Fibroblast of the aortic adventitia (primary cell): ENCODE results near the gene DISC1. TPM values are rescaled to one million over a fixed set of nuclear protein-coding genes. Genes with fewer than 3 reads are reported as not detected.

ENCODE experiments used
- DNase-seq: peaks from one replicate; pipeline ENCODE4 v3.0.0-alpha.2; 2010; ENCODE audit warnings: low read depth
- H3K4me3 ChIP-seq: 2 replicates; pipeline ENCODE4 v1.5.1; 2011; ENCODE audit warnings: low read depth, mild to moderate bottlenecking, control low read depth, low read length, moderate library complexity
- total RNA-seq: library from RNA; depleted of rRNA; stranded (reverse); fragments of >200 nt; gene quantifications from 2 replicates; pipeline ENCODE4 v1.2.3, GENCODE V29; 2012; ENCODE audit warnings: low replicate concordance
- TF ChIP-seq, protein P1 (sequence below): IDR thresholded peaks from 2 replicates; pipeline ENCODE4 v1.5.1; 2011; ENCODE audit warnings: mild to moderate bottlenecking, low read length, control low read depth, inconsistent platforms; ENCODE audit not compliant: insufficient read depth

Gene DISC1
- total RNA-seq, 1 donor = 4.7 TPM

DNA sequence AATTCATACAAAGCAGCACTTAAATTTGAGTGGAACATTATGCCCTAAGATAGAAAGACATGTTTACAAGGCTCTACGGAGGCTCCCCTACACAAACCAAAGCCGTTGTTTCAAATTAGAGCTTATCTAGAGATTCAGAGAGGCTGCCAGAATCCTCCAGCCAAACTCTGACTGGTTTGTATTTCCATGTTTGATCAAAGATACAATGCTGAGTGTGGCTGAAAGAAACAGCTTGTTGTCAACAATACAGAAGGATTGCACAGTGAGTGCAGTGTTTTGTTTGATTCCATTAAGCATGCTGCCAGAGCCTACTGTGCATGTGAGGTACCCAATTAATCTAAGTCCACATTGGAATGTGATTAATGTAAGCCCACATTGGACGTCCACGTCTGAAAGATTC lies 402.7 kb downstream of the DISC1 start:
- no peak overlapping the region for H3K4me3 ChIP-seq
- TF ChIP-seq, protein P1, sequence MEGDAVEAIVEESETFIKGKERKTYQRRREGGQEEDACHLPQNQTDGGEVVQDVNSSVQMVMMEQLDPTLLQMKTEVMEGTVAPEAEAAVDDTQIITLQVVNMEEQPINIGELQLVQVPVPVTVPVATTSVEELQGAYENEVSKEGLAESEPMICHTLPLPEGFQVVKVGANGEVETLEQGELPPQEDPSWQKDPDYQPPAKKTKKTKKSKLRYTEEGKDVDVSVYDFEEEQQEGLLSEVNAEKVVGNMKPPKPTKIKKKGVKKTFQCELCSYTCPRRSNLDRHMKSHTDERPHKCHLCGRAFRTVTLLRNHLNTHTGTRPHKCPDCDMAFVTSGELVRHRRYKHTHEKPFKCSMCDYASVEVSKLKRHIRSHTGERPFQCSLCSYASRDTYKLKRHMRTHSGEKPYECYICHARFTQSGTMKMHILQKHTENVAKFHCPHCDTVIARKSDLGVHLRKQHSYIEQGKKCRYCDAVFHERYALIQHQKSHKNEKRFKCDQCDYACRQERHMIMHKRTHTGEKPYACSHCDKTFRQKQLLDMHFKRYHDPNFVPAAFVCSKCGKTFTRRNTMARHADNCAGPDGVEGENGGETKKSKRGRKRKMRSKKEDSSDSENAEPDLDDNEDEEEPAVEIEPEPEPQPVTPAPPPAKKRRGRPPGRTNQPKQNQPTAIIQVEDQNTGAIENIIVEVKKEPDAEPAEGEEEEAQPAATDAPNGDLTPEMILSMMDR = no peak
- DNase-seq = no peak

DNA sequence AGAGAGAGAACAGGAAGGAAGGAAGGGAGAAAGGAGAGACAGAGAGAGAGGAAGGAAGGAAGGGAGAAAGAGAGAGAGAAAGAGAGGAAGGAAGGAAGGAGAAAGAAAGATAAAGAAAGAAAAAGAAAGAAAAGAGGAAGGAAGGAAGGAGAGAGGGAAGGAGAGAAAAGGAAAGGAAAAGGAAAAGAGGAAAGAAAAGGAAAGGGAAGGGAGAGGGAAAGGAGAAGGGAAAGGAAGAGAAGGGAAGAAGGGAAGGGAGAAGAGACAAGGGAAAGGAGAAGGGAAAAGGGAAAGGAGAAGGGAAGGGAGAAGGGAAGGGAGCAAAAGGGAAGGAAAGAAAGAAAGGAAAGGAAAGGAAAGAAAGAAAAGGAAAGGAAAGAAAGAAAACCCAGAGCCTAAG lies 404.6 kb downstream of the DISC1 start:
- H3K4me3 ChIP-seq = no peak overlapping the region
- TF ChIP-seq, protein P1 = no peak

DNA sequence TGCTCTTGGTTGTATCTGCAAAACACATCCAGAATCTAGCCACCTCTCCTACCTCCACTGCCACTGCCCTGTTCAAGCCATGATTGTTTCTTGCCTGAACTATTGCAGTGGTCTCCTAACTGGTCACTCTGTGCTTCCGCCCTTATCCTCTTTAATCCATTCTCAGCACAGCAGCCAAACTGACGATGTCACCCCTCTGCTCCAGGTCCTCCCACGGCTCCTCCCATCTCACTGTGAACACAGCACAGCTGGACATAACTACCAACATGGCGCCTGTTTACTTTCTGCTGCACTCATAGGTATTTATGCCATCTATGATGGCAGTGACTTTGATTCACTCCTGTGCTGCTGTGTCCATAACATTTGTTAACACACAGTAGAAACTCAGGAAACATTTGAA lies 406.7 kb downstream of the DISC1 start:
- DNase-seq = no peak
- TF ChIP-seq, protein P1 = no peak
- H3K4me3 ChIP-seq = no peak overlapping the region

More for the DNA sequence above, 404.6 kb downstream of the DISC1 start:
- DNase-seq = no peak

DNA sequence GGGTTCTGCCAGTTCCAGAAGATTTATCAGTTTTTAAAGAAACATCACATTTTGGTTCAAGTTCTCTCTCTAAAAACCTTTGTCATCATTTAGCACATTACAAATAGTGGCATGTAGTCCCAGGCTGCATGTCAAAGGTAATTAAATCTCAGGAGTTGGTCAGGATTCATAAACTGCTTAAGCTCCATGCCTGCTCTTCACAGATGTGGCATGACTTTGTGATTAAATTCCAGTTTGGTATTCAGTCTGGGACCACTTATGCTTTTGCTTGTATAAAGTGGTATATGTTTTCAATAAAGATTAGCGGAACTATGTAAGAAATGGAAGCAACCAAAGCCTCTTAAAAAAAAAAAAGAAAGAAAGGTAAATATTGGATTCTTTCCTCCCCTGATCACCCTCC lies 408.0 kb downstream of the DISC1 start:
- DNase-seq = no peak
- H3K4me3 ChIP-seq = no peak overlapping the region
- TF ChIP-seq, protein P1 = no peak

DNA sequence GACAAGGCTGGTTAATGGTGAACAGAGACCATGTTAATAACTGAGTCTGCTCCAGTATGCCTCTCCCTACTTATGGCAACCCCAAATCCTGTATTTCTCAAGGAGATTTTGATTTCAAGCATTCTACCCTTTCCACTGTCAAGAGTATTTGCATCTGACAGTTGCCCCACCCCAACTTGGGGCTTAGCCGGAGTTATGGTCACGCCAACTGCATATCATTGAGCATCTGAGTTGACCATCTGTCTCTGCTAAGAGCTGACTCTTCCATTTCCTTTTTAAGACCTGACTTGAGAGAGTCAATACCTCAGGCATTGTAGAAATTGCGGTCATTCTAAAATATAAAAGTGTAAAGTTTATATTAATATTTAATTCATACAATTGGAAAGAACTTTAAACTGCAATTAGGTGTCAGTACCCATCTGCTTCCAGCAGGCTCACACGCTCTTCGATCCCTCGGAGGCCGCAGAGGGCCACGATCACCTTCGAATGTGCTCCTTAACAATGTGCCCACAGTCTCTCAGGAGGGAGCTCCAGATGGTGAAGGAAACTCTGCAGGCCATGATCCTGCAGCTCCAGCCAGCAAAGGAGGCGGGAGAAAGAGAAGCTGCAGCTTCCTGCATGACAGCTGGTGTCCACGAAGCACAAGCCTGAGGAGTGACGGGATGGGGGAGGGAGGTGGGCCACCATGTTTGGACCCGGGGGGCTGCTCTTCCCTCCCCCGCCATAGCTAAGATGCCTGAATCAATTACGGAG lies 409.8 kb downstream of the DISC1 start:
- no peak overlapping the region for H3K4me3 ChIP-seq
- DNase-seq = no peak
- TF ChIP-seq, protein P1 = no peak

DNA sequence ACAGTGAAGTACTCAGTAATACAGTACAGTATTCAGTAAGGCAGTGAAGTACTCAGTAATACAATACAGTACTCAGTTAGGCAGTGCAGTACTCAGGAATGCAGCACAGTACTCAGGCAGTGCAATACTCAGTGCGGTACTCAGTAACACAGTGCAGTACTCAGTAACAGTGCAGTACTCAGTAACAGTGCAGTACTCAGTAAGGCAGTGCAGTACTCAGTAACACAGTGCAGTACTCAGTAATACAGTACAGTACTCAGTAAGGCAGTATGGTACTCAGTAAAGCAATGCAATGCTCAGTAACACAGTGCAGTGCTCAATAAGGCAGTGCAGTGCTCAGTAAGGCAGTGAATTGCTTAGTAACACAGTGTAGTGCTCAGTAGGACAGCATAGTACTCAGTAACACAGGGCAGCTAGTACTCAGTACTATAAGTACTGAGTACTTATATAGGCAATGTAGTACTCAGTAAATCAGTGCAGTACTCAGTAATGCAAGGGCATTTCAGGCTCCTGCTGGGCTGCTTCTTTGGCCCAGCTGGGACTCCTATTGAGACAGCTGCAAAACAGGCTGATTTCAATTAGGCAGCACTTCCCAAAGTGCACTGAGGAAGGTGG lies 411.3 kb downstream of the DISC1 start:
- no peak for DNase-seq
- no peak overlapping the region for H3K4me3 ChIP-seq
- TF ChIP-seq, protein P1 = no peak
